H9 (cell line): ENCODE results near the gene DIS3L2. TPM values are rescaled to one million over a fixed set of nuclear protein-coding genes. Genes with fewer than 3 reads are reported as not detected.

Source experiments
- DNase-seq: peaks from one replicate; pipeline ENCODE4 v3.0.0-alpha.2; 2017
- H2AFZ ChIP-seq: one replicate; pipeline ENCODE4 v1.6.1; 2013; ENCODE audit warnings: mild to moderate bottlenecking, low read length, control low read depth, moderate library complexity
- H2AK5ac ChIP-seq: 2 replicates; pipeline ENCODE4 v1.6.1; 2013; ENCODE audit warnings: low read length, control low read depth, mixed read lengths; ENCODE audit not compliant: insufficient read length
- H2BK120ac ChIP-seq: one replicate; pipeline ENCODE4 v1.6.1; 2013; ENCODE audit warnings: low read depth, mild to moderate bottlenecking, low read length, control low read depth, inconsistent platforms; ENCODE audit not compliant: poor library complexity, severe bottlenecking
- H2BK12ac ChIP-seq: 2 replicates; pipeline ENCODE4 v1.6.1; 2013; ENCODE audit warnings: low read length, control low read depth, mixed read lengths, low read depth; ENCODE audit not compliant: insufficient read length
- H2BK15ac ChIP-seq: 2 replicates; pipeline ENCODE4 v1.6.1; 2013; ENCODE audit warnings: low read depth, low read length, control low read depth
- H2BK20ac ChIP-seq: one replicate; pipeline ENCODE4 v1.6.1; 2013; ENCODE audit warnings: low read depth, mild to moderate bottlenecking, low read length, control low read depth, inconsistent platforms; ENCODE audit not compliant: poor library complexity, severe bottlenecking
- H2BK5ac ChIP-seq: 2 replicates; pipeline ENCODE4 v1.6.1; 2013; ENCODE audit warnings: low read length, control low read depth, mixed read lengths; ENCODE audit not compliant: insufficient read length
- H3K14ac ChIP-seq: 2 replicates; pipeline ENCODE4 v1.6.1; 2013; ENCODE audit warnings: low read length, control low read depth; ENCODE audit not compliant: insufficient read depth
- H3K18ac ChIP-seq: 2 replicates; pipeline ENCODE4 v1.6.1; 2013; ENCODE audit warnings: low read depth, mild to moderate bottlenecking, mixed read lengths, low read length, control low read depth; ENCODE audit not compliant: insufficient read length
- H3K23ac ChIP-seq: 2 replicates; pipeline ENCODE4 v1.6.1; 2013; ENCODE audit warnings: low read length, control low read depth, mixed read lengths, low read depth; ENCODE audit not compliant: insufficient read length
- H3K23me2 ChIP-seq: 2 replicates; pipeline ENCODE4 v1.6.1; 2013; ENCODE audit warnings: low read depth, mild to moderate bottlenecking, mixed read lengths, low read length, control low read depth; ENCODE audit not compliant: insufficient read length, poor library complexity, severe bottlenecking
- H3K27ac ChIP-seq: 2 replicates; pipeline ENCODE4 v1.5.1; 2013; ENCODE audit warnings: low read length, control low read depth, mixed read lengths, low read depth; ENCODE audit not compliant: insufficient read length
- H3K27me3 ChIP-seq: 2 replicates; pipeline ENCODE4 v1.6.1; 2013; ENCODE audit warnings: low read length, control low read depth, inconsistent platforms; ENCODE audit not compliant: insufficient read depth
- H3K4ac ChIP-seq: 2 replicates; pipeline ENCODE4 v1.6.1; 2013; ENCODE audit warnings: low read depth, mild to moderate bottlenecking, control low read depth, inconsistent platforms, low read length, moderate library complexity
- H3K4me1 ChIP-seq: 2 replicates; pipeline ENCODE4 v1.6.1; 2013; ENCODE audit warnings: low read length, control low read depth, inconsistent platforms; ENCODE audit not compliant: insufficient read depth
- H3K4me2 ChIP-seq: 2 replicates; pipeline ENCODE4 v1.6.1; 2013; ENCODE audit warnings: low read length, control low read depth, mixed read lengths; ENCODE audit not compliant: insufficient read length, insufficient read depth
- H3K56ac ChIP-seq: 2 replicates; pipeline ENCODE4 v1.6.1; 2013; ENCODE audit warnings: low read depth, mild to moderate bottlenecking, mixed read lengths, low read length, control low read depth; ENCODE audit not compliant: insufficient read length
- H3K79me1 ChIP-seq: 2 replicates; pipeline ENCODE4 v1.6.1; 2013; ENCODE audit warnings: low read depth, mild to moderate bottlenecking, moderate library complexity, low read length, control low read depth, inconsistent platforms; ENCODE audit not compliant: insufficient read depth, poor library complexity, severe bottlenecking
- H3K79me2 ChIP-seq: 2 replicates; pipeline ENCODE4 v1.6.1; 2013; ENCODE audit warnings: low read length, control low read depth, inconsistent platforms; ENCODE audit not compliant: insufficient read depth
- H3K9ac ChIP-seq: 2 replicates; pipeline ENCODE4 v1.6.1; 2013; ENCODE audit warnings: low read length, control low read depth, mixed read lengths; ENCODE audit not compliant: insufficient read length; ENCODE audit errors: extremely low read depth
- H3K9me3 ChIP-seq: one replicate; pipeline ENCODE4 v1.6.1; 2013; ENCODE audit warnings: low read depth, low read length, inconsistent platforms; ENCODE audit not compliant: control insufficient read depth
- H3T11ph ChIP-seq: one replicate; pipeline ENCODE4 v1.6.1; 2013; ENCODE audit warnings: mild to moderate bottlenecking, low read length, control low read depth, inconsistent platforms
- H4K20me1 ChIP-seq: one replicate; pipeline ENCODE4 v1.6.1; 2013; ENCODE audit not compliant: control insufficient read depth, insufficient read length, insufficient read depth
- H4K5ac ChIP-seq: 2 replicates; pipeline ENCODE4 v1.6.1; 2013; ENCODE audit warnings: low read depth, mild to moderate bottlenecking, mixed read lengths, low read length, control low read depth; ENCODE audit not compliant: insufficient read length
- H4K8ac ChIP-seq: replicated peaks from 2 replicates; pipeline ENCODE4 v1.6.1; 2013; ENCODE audit warnings: low read length, control low read depth, mixed read lengths, low read depth; ENCODE audit not compliant: insufficient read length
- H4K91ac ChIP-seq: 2 replicates; pipeline ENCODE4 v1.6.1; 2013; ENCODE audit warnings: low read depth, mild to moderate bottlenecking, moderate library complexity, mixed read lengths, low read length, control low read depth; ENCODE audit not compliant: insufficient read length
- H3K27ac Mint-ChIP-seq, 3 experiments: 2 replicates in 2 of 3; 3 replicates in 1 of 3; pipeline ENCODE4 v1.8.0; 2020 to 2021; ENCODE audit warnings: mixed read lengths in 3 of 3, mild to moderate bottlenecking in 1 of 3, moderate library complexity in 1 of 3
- H3K27me3 Mint-ChIP-seq: 2 replicates; pipeline ENCODE4 v1.8.0; 2021; ENCODE audit warnings: low read depth, mild to moderate bottlenecking, moderate library complexity, mixed read lengths
- H3K36me3 Mint-ChIP-seq, 3 experiments: 2 replicates in 2 of 3; 3 replicates in 1 of 3; pipeline ENCODE4 v1.8.0; 2020 to 2021; ENCODE audit warnings: low read depth in 3 of 3, mixed read lengths in 3 of 3; ENCODE audit not compliant: insufficient read depth in 1 of 3
- H3K4me1 Mint-ChIP-seq, 2 experiments: 2 replicates each; pipeline ENCODE4 v1.8.0; 2020; ENCODE audit warnings: mixed read lengths in 2 of 2
- H3K4me3 Mint-ChIP-seq, 2 experiments: 2 replicates in 1 of 2; 3 replicates in 1 of 2; pipeline ENCODE4 v1.8.0; 2020 to 2021; ENCODE audit warnings: mild to moderate bottlenecking in 2 of 2, mixed read lengths in 2 of 2, moderate library complexity in 1 of 2
- H3K9me3 Mint-ChIP-seq, 2 experiments: 2 replicates in 1 of 2; 3 replicates in 1 of 2; pipeline ENCODE4 v1.8.0; 2020; ENCODE audit warnings: mild to moderate bottlenecking in 2 of 2, mixed read lengths in 2 of 2, moderate library complexity in 1 of 2
- WGBS: extraction: QIAGEN DNeasy Blood & Tissue Kit; methylation state at CpG from one replicate; pipeline ENCODE4 v1.1.7; 2013; ENCODE audit warnings: missing lambda C conversion rate, low lambda C conversion rate, mixed read lengths; ENCODE audit not compliant: insufficient read length; ENCODE audit errors: extremely low coverage; 5-methylcytosine and 5-hydroxymethylcytosine counted together
- total RNA-seq: library from RNA; stranded (reverse); gene quantifications from 2 replicates; pipeline ENCODE4 v1.2.1, GENCODE V29; 2021
- TF ChIP-seq, protein P1 (sequence below): fragments of 200-600 bp; sonication (generic); conservative IDR thresholded peaks from 3 replicates; pipeline ENCODE4 v1.8.0; 2021; ENCODE audit warnings: antibody characterized with exemption, mild to moderate bottlenecking

DIS3L2 gene
- total RNA-seq, 1 experiment from 2014 or later, result 28.1 TPM

DNA sequence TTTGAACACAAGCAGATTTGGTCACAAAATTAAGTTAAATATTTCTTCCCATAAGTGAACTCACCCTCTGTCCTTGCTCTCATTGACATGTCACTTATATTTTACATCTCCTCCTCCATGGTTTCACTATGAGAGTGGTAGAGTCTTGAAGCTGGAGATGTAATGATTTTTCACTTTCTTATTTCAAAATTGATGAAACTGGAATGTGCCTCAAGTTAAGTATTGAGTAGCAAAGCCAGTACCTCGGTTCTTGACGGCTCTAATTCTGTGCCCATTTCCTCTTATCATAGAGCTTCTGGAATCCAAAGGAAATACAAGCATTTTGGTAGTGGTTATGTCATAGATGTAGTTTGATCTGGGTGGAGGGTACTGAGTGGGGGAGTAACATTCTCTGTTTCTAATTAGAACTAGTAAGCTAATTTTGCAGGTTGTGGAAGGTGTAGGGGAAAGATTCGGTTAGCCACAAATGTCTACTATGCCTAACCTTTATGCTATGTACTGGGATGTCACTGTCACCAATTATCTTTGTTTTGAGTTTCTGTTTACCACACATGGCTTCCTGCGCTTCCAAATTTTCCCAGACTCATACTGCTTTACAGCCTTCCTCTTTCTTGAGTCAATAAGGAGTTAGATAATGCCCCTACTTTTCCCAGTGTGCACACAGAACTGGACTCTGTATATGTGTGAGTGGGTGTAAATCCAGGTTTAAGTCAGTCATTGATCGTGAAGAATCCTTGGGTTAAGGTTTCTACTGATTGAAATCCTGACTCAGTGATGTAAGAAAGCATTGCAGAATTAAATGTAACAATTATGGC, 96.8 kb downstream of the DIS3L2 start:
- no peaks in the 10 kb centered on the region for H3K27me3 Mint-ChIP-seq
- no peak overlapping the region for H3K56ac ChIP-seq

More for the DNA sequence above, 96.8 kb downstream of the DIS3L2 start:
- peaks cover 0 to 5% (median 1%) of the 10 kb centered on the region in 3 experiments; a peak in 3 of 7 replicates for H3K36me3 Mint-ChIP-seq
- H3K79me2 ChIP-seq, result no peaks in the 10 kb centered on the region
- H2AFZ ChIP-seq, result no peak overlapping the region
- H4K20me1 ChIP-seq, result no peaks in the 10 kb centered on the region
- no peak overlapping the region for H4K8ac ChIP-seq
- no peak overlapping the region for H3K27ac ChIP-seq
- no peaks in the 10 kb centered on the region for H3K9me3 ChIP-seq
- no peak overlapping the region for H3K23ac ChIP-seq
- H2BK12ac ChIP-seq, result no peak overlapping the region
- H3K27ac Mint-ChIP-seq, result no peak overlapping the region
- no peaks in the 10 kb centered on the region; a peak in 1 of 5 replicates for H3K9me3 Mint-ChIP-seq
- H3K79me1 ChIP-seq, result no peaks in the 10 kb centered on the region
- no peak overlapping the region for H2BK15ac ChIP-seq
- no peak overlapping the region for H2BK120ac ChIP-seq
- no peak overlapping the region for H3K4me2 ChIP-seq
- H4K91ac ChIP-seq, result no peak overlapping the region
- H3K4ac ChIP-seq, result no peak overlapping the region
- no peak overlapping the region for H3K18ac ChIP-seq
- TF ChIP-seq, protein P1, sequence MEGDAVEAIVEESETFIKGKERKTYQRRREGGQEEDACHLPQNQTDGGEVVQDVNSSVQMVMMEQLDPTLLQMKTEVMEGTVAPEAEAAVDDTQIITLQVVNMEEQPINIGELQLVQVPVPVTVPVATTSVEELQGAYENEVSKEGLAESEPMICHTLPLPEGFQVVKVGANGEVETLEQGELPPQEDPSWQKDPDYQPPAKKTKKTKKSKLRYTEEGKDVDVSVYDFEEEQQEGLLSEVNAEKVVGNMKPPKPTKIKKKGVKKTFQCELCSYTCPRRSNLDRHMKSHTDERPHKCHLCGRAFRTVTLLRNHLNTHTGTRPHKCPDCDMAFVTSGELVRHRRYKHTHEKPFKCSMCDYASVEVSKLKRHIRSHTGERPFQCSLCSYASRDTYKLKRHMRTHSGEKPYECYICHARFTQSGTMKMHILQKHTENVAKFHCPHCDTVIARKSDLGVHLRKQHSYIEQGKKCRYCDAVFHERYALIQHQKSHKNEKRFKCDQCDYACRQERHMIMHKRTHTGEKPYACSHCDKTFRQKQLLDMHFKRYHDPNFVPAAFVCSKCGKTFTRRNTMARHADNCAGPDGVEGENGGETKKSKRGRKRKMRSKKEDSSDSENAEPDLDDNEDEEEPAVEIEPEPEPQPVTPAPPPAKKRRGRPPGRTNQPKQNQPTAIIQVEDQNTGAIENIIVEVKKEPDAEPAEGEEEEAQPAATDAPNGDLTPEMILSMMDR, result no peak
- no peak overlapping the region for H4K5ac ChIP-seq
- H3K4me1 Mint-ChIP-seq, result peaks cover 7% of the 10 kb centered on the region in 2 experiments
- H2AK5ac ChIP-seq, result no peak overlapping the region
- no peaks in the 10 kb centered on the region for H3K23me2 ChIP-seq
- no peak overlapping the region for H3T11ph ChIP-seq
- H3K27me3 ChIP-seq, result no peaks in the 10 kb centered on the region
- H3K14ac ChIP-seq, result no peak overlapping the region
- H2BK5ac ChIP-seq, result no peak overlapping the region
- H3K9ac ChIP-seq, result no peak overlapping the region
- no peak overlapping the region for H3K4me3 Mint-ChIP-seq
- no CpG with 5 or more reads among the region's 5 CpGs for WGBS
- no peak overlapping the region for H2BK20ac ChIP-seq
- DNase-seq, result no peak
- peaks cover 2% of the 10 kb centered on the region; the same call in 1 of the 2 replicates for H3K4me1 ChIP-seq
